ENCODE results near the gene SRGAP1.

SRGAP1 gene

GRCh38 chr12:63905544-63905943 lies 61.0 kb downstream of the SRGAP1 start:
- no peak for DNase-seq

- no peak for DNase-seq
Observed at GRCh38 chr12:63906876-63907275, 62.4 kb downstream of the SRGAP1 start.

GRCh38 chr12:63907561-63907960 lies 63.1 kb downstream of the SRGAP1 start:
- DNase-seq, result no peak

DNA sequence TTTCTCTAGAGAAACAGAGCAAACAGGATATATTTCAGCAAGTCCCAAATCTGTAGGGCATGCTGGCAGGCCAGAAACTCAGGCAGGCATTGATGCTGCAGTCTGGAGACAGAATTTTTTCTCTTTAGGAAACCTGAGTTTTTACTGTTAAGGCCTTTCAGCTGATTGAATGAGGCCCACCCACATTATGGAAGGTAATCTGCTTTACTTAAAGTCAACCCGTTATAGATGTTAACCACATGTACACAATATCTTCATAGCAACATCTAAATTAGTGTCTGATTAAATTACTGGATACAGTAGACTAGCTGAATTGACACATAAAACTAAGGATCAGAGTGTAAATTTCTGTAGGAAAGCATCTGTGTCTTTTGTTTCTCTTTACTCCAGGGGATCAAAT lies 65.2 kb downstream of the SRGAP1 start:
- DNase-seq, result no peak

DNA sequence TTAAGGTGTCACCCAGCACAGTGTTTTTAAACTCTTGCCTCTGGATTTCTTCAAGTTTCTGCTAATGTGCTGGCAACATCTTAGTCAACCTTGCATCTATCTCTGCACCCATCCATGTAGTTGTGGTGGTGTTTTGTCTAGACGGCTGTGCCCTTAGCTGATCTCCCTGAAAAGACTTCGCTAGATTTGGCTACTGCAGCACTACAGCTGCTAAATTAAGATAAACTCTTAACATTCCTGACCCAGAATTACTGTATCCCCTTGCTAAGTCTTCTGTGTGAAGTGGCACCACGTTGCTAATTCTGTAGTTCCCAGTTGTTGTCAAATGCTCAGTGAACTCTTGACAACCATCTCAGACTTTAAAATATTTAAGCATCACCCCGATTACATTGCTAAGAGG lies 66.8 kb downstream of the SRGAP1 start:
- no peak for DNase-seq

DNA sequence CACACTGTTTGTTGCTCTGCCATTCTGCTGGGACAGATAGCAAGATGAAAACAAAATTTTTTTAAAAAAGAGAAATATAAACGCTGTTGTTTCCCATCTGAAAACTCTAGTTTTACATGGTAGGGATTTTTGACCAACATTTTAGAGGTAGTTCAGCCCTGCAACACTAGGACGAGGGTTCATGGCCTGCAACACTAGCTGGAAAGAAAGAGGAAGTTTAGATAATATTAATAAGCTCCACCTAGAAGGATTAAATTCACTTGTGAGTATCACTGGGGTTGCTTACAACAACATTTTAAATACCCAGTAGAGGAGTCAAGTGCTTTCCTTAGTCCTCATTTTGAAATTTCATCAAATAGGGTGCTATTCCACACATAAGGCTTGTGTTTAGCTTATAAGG lies 68.2 kb downstream of the SRGAP1 start:
- DNase-seq, result no peak

DNA sequence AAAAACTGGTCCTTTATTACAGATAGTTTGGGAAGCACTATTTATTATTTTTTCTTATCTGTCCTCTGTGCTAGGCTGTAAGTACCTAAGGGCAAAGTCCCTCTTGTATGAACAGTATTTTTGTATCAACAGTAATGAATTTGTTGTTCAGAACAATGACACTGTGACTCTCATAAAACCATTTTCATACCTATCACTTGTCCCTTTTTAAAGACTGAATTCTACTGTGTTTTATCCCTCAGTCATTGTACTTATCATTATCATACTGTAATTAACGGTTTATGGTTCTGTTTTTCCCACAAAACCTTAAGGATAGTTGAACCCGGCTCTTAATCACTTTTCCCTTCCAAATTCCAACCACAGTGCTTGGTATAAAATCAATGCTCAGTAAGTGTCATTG lies 69.4 kb downstream of the SRGAP1 start:
- DNase-seq, result no peak

GRCh38 chr12:63915105-63915800 lies 70.8 kb downstream of the SRGAP1 start:
- DNase-seq, result peak in 1 of 51 donors; percentile 34

DNA sequence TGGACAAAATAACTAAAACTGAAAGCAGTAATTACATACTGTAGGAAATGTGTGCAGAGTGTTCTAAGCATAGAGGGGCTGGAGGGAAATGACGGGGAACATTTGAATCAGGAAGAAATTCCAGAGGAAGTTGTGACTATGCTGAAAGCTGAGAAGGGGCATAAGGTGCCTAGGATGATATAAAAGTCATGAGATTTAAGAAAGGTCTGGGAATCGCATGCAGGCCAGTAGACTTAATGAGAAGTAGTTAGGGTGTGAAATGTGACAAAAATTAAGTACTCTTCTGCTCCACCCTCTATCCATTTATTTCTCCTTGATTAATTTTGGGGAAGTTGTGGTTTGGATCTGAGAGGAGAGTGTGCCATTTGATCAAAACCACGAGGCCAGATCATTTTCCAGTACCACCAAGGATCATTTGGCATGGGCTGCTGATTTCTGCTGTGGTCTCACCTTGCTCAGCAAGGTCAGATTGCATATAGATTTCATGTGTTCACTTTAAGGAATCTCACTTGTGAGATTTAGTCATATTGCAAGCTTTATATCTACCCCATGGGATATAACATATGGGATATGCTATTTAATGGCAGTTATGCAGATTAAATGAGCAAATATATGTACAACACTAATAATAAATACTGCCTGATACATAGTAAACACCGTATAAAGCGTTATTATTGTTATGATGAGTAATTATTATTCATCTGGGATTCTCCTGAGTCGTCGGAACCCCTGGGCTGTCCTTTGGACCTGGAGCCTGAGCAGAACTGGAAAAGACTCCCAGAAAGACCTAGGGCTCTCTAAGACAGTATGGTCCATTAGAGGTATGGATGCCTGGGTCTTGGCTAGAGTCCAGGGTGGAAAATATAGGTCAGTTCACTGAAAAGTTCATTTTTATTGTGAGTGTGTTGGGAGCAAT lies 72.3 kb downstream of the SRGAP1 start:
- DNase-seq, result no peak

DNA sequence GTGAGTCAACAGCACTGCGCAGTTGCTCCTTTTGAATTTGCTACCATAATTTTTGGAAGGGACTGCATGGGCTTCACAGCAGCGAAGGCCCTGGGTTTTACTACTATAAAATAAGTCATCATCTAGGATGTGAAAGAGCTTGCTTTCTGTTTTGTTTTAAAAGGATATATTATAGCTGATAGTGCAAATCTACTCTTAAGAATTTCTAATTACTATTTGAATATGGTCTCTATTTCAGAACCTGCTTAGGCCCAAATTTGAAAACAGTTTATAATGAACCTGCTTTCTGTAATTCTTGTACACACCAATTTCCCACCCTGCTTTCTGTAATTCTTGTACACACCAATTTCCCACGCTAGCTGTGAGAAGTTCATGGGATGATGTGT lies 73.0 kb downstream of the SRGAP1 start:
- DNase-seq, result no peak

DNA sequence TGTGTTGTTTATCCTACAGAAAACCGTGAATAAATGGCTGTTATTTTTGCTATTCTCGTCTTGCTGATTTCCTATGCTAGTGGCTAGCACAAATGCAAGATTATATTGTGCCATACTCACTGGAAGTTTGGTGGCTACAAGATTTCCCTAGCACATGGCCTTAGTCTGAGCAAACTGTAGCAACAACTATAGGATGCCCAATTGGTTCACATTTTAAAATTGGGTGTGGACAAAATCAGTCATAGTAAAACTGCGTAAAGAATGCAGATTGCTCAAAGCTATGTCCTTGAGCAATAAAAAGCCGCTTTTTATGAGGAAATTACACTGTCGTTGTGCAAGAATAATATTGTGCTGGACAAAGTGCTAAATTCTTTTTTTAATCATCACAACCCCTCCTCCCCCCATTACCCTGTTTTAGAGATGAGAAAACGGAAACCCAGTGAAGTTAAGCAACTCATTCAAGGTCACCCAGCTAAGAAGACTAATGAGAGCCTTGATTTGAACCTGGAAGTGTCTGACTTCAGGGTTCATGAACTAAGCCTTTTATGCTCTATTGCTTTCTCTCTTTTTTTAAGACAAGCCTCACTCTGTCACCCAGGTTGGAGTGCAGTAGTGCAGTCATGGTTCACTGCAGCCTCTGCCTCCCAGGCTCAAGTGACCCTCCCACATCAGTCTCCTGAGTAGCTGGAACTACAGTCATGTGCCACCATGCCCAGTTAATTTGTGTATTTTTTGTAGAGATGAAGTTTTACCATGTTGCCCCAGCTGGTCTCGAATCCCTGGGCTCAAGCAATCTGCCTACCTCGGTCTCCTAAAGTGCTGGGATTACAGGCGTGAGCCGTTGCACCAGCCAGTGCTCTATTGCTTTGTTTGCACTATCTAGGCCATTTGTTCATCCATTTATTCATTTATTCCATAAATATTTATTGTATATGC lies 73.6 kb downstream of the SRGAP1 start:
- DNase-seq, result no peak

DNA sequence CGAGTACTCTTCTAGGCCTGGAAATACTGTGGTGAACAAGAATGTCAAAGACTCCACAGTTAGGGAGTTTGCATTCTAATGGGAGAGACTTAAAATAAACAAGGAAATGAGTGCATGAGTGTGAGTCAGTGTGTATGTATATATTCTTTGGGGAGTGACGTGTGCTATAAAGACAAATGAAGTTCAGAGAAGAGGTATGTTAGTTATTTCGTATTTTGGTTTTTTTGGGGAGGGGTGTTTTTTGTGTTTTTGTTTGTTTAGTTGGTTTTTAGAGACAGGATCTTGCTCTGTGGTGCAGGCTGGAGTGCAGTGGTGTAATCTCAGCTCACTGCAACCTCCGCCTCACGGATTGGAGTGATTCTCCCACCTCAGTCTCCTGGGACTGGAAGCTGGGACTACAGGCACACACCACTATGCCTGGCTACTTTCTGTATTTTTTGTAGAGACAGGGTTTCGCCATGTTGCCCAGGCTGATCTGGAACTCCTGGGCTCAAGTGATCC lies 74.3 kb downstream of the SRGAP1 start:
- no peak for DNase-seq

DNA sequence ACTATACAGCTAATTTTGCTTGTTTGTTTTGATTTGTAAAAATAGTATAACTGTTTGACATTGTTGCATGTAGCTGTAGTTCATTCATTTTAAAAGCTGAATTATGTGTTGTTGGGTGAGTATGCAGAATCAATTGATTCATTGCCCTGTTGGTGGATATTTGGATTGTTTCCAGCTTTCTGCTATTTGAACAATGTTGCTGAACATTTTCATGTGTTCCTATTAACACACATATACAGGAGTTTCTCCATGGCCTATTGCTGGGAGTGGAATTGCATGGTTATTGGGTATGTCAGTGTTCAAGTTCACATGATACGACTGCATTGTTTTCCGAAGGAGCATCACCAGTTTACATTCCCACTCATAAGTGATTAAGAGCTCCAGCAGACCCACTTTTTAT lies 75.3 kb downstream of the SRGAP1 start:
- no peak for DNase-seq

DNA sequence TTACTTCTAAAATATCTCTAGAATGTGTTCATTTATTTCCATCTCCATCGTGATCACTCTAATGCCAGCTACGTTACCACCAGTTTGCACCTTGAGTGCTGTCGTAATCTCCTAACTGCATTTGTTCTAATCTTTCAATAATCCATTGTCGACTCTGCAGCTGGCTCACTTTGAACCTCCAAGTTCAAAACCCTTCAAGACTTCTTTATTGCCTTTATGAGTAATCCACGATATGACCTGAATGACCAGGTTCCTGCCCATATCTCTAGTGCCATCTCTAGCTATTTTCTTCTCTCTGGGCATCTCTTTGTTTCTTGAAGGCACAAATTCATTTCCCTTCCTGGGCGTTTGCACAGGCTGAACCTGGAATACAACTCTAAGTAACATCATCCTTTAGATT lies 76.7 kb downstream of the SRGAP1 start:
- DNase-seq, result no peak

DNA sequence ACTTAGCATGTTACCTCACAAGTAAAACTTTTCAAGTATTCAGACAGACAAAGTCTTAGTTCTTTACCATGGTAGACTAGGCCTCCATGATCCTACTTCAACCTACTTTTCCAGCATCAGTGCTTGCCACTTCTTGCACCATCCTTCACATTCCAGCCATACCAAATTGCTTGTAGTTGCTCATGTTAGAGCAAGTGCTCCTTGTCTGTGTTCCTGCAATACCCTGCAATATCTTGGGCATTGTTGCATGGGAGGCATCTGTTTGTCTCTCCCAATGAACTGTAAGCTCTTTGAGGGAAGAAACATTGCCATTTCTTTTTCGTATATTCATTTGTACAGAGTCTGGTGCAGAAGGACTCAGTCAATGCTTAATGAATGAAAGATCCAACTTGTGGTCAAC lies 78.0 kb downstream of the SRGAP1 start:
- no peak for DNase-seq

DNA sequence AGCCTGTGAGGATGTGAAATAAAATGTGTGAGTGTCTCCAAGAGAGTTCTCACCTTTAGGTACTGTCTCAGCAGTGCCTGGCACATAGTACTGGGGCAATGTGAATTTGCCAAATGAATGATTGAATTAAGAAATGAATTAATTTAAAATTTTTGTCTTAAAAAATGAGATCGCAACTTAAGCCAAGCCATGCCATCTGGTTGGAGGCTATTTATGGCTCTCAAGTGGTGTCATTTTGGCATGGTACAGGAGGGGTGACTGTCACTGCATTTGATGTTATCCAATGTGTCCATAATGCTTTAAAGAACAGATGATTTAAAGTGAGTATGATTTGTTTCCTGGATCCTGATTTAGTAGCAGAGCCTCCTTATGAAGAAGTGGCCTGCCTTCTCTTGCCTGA lies 80.3 kb downstream of the SRGAP1 start:
- DNase-seq, result no peak

DNA sequence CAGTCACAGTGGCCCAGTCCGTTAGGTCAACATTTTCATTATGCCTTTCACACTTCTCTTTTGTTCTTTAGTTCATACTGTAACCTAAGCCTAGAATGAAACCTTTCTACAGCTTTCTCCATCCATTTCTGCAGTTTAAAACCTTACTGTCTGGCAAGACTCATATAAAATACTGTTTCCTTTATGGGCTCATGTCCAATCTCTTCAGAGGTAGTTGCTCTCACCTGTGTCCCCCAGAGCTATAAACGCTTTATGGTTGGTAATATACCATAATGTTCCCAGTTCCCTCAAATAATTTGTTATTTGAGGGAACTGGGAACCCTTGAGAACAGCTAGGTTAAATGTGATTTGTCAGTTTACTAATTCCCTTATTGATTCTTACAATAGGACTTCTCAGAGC lies 83.0 kb downstream of the SRGAP1 start:
- no peak for DNase-seq

DNA sequence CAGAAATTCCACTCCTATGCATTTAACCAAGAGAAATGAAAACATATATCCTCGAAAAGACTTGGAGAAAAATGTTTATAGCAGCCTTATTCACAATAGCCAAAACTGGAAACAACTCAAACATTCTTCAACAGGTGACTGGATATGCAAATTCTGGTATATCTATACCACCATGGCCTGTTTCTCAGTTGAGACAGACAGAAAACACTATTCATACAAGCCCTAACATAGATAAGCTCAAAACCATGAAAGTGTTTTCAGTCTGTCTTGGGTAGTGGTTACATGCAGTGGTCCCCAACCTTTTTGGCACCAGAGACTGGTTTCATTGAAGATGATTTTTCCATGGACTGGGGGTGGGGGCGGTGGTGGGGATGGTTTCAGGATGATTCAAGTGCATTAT lies 83.8 kb downstream of the SRGAP1 start:
- no peak for DNase-seq

GRCh38 chr12:63929426-63929825 lies 84.9 kb downstream of the SRGAP1 start:
- no peak for DNase-seq

DNA sequence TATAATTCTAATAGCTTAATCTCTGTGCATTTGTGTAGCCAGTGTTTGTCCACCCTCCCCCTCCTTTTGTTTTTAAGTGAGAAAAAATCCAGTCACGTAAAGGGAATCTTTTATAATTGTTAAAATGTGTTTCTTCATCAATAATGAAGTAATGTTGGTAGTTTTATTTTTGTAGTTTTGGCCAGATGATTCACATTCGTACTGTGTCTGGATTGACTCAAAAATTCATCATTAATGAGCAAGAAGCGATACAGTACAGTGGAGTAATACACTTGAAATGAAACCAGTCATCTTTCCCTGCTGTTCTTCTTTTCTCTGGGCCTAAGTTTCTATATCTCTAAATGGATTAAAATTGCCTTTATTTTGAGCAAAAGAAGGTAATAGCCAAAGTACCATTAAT lies 86.5 kb downstream of the SRGAP1 start:
- DNase-seq, result no peak

DNA sequence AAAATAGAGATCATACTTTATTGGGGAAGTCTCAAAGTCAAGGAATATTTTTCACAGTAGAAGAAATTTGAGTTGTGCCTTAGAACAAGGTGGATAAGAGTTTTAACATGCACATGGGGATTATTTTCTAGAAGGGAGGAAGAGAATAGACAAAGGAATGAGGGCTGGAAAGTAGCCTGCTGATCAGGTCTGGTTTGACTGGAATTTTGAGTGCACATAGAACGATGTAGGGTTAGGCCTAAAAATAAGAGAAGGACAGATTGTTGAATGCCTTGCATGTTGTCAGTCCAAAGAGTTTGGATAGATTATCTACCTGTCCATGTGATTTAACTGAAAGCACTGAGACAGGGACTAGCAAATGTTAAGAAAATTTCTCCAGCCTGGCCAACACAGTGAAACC lies 87.2 kb downstream of the SRGAP1 start:
- DNase-seq, result no peak

- DNase-seq, result no peak
Observed at GRCh38 chr12:63934936-63935335, 90.4 kb downstream of the SRGAP1 start.
